ENCODE measurements around the gene TMEM131.
"Not testable (repeated sequence)": the region's sequence is repeated elsewhere in the genome, so short reads cannot be mapped to it uniquely, and the experiment has no call there.

TMEM131 gene

GRCh38 chr2:97717613-97717995, 278.1 kb downstream of the TMEM131 start:
- DNase-seq = no peak

- no peak for DNase-seq
Measured at GRCh38 chr2:97716695-97717612, 278.8 kb downstream of the TMEM131 start.

- DNase-seq = no peak
Measured at GRCh38 chr2:97715951-97716694, 279.6 kb downstream of the TMEM131 start.

- DNase-seq = no peak
Measured at GRCh38 chr2:97714950-97715652, 280.6 kb downstream of the TMEM131 start.

- no peak for DNase-seq
Measured at GRCh38 chr2:97714084-97714949, 281.4 kb downstream of the TMEM131 start.

GRCh38 chr2:97713296-97714083, 282.3 kb downstream of the TMEM131 start, which contains the start of gene ZAP70:
Gene ZAP70, plus strand, starts transcription at chr2:97713576. Its CDS starts 10,461 bp downstream, at chr2:97724037.
- no peak for DNase-seq

GRCh38 chr2:97712693-97713295, 283.0 kb downstream of the TMEM131 start:
- no peak for DNase-seq

GRCh38 chr2:97712175-97712574, 283.6 kb downstream of the TMEM131 start:
- not testable (repeated sequence) for DNase-seq

GRCh38 chr2:97711394-97711711, 284.4 kb downstream of the TMEM131 start:
- no peak for DNase-seq

GRCh38 chr2:97708608-97709007, 287.1 kb downstream of the TMEM131 start:
- DNase-seq = no peak

- no peak for DNase-seq
Measured at GRCh38 chr2:97708048-97708380, 287.7 kb downstream of the TMEM131 start.

GRCh38 chr2:97707362-97708047, 288.2 kb downstream of the TMEM131 start:
- no peak for DNase-seq

GRCh38 chr2:97706708-97707345, 288.9 kb downstream of the TMEM131 start:
- no peak for DNase-seq
